Fibroblast of gingiva (primary cell): ENCODE measurements around the gene GRM6.
A peak's percentile ranks its signal among the peaks of the same experiment; 100 is the strongest.

Source experiments
- DNase-seq: peaks from one replicate; pipeline ENCODE4 v3.0.0-alpha.2; 2011; ENCODE audit warnings: low read depth

Gene GRM6

DNA sequence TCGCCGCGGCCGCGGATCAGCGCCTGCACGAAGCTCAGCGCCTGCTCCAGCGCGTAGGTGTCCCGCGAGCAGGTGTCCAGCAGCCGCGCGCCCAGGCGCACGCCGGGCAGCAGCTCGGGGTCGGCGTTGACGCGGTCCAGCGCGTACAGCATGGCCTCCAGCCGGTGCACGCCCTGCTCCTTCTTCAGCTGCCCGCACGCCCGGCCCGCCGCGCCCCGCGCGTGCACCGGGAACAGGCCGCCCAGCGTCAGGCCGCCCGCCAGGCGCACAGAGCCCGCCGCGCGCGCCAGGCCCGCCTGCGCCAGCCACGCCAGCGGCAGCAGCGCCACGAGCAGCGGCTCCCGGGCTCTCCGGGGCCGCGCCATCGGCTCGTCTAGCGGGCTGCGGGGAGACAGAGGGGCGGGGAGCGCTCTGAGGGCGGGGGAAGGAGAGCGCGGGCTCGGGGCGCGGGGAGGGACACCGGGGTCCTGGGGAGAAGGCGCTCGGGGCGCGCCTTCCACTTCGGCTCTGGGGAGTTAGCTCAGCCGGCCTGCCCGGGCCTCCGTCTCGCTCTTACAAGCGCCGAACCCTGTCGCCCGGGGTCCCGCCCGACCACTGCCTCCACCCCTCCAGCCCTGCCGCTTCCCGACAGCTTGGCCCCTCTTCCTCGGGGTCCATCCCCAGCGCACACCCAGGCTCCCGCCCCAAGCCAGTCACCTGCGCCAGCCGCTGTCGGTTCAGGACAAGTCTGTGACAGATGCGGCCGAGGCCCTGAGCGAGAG, at the start of gene GRM6:
Gene GRM6 (minus strand): TSS at position 741 of the 761 bp plus-strand sequence. CDS start 376 bp downstream, at position 365.
- no peak for DNase-seq

GRCh38 chr5:179044765-179045164, 49.6 kb upstream of the GRM6 start:
- DNase-seq, result no peak

- no peak for DNase-seq
Observed at GRCh38 chr5:179033004-179033580, 38.0 kb upstream of the GRM6 start.

DNA sequence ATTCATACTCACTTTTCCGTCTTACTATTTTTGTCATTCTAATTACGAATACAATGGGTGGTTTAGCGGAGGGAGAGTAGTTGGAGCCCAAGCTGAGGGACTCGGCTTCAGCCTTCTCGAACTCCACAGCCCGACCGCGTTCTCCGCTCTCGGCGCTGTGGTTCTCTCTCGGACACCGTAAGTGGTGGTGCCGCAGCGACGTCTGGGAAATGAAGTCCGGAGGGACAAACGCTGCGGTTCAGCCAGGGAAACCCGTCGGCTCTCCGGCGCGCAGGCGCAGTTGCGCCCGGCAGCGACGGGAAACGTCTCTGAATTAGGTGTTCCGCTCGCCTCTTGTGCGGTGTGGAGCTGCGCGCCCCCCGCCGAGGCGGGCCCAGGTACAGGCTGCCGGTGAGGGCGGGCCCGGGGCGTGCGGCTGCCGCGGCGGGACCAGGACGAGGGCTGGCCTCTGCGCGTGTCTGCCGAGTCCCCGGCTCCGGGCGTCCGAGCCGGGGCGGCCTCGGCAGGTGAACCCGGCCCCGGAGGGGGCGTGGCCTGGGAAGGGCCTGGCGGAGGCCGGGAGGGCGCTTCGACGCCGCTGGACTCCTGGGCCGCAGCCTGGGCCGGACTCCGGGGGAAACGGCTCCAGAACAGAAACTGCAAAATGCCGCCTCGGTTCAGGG, 28.5 kb upstream of the GRM6 start, which contains the start of gene ZNF879:
Gene ZNF879 (plus strand): TSS at position 277 of the 662 bp plus-strand sequence. CDS start 1,201 bp downstream, outside the sequence.
- DNase-seq, result peak; percentile 94

DNA sequence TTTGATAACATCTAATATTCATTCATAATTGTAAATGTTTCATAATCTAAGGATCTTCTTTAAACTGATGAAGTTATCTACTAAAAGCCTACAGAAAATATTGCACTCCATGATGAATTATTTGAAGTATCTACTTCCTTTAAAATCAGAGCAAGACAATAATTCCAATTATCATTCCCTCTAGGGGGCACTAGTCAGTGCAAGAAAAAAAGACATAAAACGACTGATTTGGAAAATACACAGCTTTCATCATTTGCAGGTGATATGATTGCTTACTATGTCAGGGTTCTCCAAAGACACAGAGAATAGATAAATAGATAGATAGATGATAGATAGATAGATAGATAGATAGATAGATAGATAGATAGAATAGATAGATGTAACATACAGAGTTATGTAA, 13.5 kb upstream of the GRM6 start:
- no peak for DNase-seq

DNA sequence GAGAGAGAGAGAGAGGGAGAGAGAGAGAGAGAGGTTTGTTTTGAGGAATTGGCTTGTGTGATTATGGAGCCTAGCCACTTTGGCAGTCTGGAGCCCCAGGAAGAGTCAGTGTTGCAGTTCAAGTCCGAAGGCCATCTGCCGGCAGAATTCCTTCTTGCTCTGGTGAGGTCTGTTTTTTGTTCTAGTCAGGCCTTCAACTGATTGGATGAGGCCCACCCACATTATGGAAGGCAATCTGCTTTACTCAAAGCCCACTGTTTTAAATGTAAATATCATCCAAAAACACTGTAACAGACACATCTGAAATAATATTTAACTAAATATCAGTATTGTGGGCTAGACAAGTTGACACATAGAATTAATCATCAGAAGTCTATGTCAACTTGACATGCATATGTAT, 11.4 kb upstream of the GRM6 start:
- DNase-seq, result no peak

DNA sequence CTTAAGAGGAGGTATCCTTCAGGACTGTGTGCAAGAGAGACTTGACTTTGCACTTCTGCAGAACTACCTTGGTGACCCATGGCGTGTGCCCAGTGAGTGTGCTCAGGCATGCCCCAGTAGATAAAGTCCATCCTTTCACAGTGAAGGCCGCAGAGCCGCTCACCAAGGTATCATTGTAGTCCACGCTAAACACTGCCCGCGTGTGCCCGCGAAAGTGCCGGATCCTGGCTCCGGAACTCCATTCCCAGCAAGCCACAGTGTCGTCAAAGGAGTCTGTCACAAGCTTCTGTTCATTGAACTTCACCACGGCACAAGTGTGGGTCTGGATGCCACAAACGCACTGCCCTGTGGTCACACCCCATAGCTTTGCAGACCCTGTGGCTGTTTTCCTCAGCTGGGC, 3.3 kb upstream of the GRM6 start:
- DNase-seq, result no peak

DNA sequence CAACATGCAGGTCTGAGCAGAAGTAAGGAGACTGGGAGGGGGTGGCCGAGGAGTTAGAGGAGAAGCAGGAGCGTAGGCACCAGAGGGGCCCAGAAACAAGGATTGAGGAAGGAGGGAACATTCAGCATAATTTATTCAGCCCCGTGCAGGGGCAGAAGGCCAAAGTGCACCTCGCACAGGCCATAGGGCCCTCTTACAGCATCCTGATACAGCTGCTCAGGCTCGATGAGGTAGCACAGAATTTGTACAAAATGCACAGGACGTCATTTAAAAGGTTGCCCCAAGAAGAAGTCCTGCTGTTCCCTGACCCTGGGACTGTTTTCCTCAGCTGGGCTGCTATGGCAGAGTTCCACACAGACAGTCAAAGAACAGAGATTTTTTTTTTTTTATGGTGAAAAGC, 2.1 kb upstream of the GRM6 start:
- DNase-seq, result no peak

DNA sequence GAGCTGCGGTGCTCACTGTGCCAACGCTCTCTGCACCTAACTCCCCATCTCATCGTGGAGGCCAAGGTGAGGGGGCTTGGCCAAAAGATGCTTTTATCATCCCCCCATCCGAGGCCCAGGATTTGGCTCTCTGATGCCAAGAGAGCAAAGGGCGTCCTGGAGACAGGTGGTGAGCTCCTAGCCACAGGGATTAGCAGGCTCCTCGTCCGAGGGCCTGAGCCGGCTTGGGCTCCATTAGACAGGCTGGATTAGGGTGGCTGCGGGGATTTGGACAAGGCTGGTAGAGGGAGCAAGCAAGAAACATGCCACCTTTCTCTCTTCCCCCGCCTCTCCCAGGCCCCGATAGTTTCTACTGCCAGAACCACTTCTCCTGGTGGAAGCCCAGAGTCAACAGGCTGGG, 1.0 kb upstream of the GRM6 start:
- no peak for DNase-seq

DNA sequence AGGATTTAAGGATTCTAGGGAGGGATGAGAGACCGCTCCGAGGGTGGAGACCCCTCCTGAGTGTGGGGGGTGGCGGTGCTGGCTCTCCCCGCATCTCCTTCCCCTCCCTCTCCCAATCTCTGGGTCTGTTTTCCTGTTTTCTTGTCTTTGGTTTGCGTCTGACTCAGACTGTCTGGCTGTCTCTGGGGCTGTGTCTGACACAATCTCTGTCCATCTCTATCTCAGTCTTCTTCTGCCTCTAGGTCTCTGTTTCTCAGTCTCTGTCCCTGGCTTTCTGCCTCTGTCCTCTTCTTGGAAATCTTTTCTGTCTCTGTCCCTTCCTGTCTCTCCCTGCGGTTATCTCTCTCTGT, 196 bp upstream of the GRM6 start:
- DNase-seq, result no peak

GRCh38 chr5:178993955-178994579, 1.1 kb downstream of the GRM6 start:
- no peak for DNase-seq

DNA sequence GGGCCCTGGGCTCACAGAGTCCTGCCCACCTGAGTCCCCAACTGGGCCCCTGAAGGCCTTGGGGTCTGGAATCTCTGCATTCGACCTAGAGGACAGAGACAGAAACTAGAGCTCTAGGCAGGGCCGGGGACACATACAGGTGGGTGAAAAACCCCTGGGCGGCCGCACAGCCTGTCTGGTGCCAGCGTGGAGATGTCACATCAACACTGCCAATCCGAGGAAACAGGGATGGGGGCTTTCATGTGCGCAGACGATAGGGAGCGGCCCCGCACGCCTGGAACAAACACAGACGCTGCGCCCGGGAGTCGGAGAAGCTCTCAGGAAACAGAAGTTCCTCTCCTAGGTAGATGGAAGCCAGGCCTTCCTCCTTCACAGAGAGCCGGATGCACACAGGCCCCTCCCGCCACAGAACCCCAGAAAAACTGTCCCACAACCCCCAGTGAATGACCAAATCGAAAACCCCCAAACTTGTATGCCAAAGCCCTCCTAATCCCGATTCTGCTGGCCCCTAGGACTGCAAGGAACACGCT, 1.8 kb downstream of the GRM6 start:
- no peak for DNase-seq

- DNase-seq, result no peak
Observed at GRCh38 chr5:178992291-178992895, 2.7 kb downstream of the GRM6 start.

DNA sequence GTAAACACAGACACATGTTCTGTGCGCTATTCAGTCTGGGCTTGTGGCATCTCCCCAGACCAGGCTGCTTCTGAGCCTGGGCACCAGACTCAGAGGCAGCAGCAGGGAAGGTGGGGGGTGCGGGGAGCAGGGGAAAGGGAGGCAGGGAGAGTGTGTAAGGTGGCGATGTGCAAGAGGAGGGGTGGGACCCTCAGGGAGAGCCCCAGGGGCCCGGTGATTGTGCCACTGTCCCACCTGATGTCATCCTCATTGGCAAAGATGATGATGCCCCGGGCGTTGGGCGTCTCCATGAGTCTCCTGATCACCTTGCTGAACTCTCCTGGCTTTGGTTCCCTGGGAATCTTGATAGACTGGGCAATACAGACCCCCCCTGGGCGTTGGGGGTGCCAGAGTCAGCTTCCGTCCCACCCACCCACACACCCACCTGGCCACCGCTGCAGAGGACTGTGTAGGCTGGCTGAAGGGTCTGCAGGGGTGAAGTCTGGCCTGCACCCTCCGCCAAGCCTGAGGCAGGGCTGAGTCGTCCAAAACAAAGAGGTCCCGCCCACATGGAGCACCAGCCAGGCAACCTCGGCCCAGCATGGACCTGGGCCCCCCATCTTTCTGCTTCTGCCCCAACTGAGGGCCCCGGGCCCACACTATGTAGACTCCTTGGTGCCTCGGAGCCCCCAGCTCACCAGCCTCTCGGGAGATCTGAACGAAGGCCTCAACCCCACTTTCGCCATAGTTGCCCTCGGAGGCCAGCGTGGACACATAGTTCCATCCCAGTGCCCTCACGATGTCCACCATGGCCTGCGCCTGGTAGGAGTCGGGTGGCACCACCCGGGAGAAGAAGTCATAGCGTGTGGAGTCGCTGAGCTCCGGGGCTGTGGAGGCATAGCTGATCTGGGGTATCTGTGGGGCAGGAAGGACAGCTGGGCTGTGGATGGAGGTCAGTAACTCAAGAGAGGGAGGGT, 3.7 kb downstream of the GRM6 start:
- DNase-seq, result no peak

DNA sequence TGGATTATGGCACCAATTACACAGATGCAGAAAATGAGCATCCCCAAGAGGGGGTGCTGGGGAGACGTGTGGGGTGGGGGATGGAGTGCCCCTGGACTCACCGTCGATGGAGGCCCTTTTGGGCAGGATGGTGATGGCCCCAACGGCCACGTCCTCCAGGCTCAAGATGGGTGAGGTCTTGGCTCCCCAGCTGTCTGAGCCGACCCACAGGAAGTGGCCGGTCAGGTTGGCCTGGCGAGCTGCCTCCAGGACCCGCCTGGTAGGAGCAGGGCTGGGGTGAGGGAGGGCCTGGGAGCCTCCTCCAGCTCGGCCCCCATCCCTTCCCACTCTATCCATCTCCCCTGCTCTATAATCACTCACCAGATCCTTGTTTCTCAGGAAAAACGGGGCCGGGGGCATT, 4.6 kb downstream of the GRM6 start:
- DNase-seq, result no peak

GRCh38 chr5:178989311-178989710, 5.8 kb downstream of the GRM6 start:
- no peak for DNase-seq

DNA sequence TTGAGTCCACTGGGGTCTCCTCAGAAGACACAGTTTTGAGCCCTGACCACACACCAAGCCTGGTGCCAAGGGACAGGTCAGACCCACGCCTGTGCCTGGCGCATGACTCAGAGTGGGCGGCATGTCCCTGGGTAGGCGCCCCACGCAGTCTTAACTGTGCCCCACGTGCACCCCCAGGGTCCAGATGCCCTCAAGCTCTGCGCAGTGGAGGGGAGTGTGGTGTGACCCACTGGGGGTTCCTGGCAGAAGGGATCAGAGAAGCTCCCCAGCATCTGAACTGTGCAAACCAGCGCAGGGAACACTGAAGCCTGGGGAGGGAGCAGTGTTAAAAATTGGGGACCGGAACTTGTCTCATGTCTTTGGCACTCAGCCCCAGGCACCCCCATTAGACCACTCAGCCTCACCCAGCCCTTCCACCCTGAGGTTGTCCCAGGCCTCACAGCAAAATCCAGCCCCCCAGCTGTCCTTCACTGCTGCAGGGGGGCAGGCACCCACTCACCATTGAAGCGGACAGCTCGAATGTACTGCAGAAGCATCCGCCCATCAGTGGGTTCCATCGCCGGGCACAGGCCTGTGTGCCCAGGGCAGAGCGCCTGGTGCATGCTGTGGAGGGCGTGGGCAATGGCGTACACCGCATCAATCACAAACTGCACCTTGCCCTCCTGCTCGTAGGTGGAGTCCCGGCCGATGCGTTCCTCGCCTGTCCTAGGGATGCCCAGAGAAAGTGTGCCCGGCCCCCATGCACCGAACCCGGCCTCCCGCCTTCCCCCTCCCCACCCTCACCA, 6.5 kb downstream of the GRM6 start:
- DNase-seq, result no peak

DNA sequence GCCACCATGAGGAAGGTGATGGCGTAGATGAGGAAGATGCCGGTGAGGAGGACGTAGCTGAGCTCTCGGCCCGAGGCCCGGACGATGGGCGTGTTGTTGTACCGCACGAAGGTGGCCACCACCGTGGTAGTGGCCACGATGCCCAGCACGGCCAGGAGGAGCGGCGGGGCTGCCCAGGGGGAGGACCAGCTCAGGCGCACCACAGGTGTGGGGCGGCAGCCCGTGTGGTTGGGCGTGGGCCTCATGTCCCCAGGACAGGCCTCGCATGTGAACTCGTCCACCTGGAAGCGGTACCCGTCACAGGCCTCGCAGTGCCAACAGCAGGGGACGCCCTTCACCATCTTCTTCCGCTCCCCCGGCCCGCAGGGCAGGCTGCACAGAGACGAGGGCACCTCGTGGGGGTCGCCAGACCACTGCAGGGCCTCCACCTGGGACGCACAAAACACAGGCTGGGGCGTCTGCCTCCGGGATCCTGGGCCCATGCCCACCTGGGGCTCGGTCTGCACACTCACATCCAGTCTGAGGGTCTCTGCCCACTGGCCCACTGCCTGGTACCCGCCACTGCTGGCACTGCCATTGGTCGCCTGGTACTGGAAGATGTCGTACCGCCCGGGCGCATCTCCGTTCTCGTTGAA, 8.7 kb downstream of the GRM6 start:
- no peak for DNase-seq

GRCh38 chr5:178984145-178985072, 10.7 kb downstream of the GRM6 start:
- DNase-seq, result no peak
